ENCODE data around the gene ZFYVE21. TPM values are rescaled to one million over a fixed set of nuclear protein-coding genes. Genes with fewer than 3 reads are reported as not detected.
"Not testable (repeated sequence)": the region's sequence is repeated elsewhere in the genome, so short reads cannot be mapped to it uniquely, and the experiment has no call there.

Gene ZFYVE21
- total RNA-seq, 1 experiment from 2014 or later: 31.3 TPM

DNA sequence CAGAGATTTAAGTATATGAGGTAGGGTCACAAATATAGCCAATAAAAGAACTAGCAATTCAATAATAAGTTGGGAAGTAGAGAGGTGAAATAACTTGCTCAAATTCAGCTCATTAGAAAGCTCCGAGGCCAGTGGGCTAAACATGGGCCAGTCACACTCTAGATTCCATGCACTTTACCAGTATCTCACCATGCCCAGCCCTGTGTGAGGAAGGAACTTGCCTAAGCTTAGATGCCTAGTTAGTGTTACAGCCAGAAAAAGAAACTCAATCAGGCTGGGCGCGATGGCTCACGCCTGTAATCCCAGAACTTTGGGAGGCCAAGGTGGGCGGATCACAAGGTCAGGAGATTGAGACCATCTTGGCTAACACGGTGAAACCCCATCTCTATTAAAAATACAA lies 60.7 kb downstream of the ZFYVE21 start:
- H3K9ac ChIP-seq (ENCODE audit: low read length); H3K27me3 ChIP-seq (ENCODE audit: insufficient read depth, low read length); H2AFZ ChIP-seq (ENCODE audit: low read depth, low read length, poor library complexity, severe bottlenecking); H3K4me1 ChIP-seq (ENCODE audit: control insufficient read depth in 1 of 2, insufficient read depth in 2 of 2, low read length in 2 of 2); ATAC-seq; H4K20me1 ChIP-seq (ENCODE audit: insufficient read depth); RAD21 ChIA-PET (ENCODE audit: low non-redundant PET in 1 of 2, low total read pairs in 2 of 2, uncharacterized antibody in 2 of 2, unreplicated experiment in 2 of 2); CTCF ChIA-PET; H3K36me3 ChIP-seq (ENCODE audit: control insufficient read depth in 1 of 2, insufficient read depth in 2 of 2, low read length in 2 of 2); H3K9me2 ChIP-seq (ENCODE audit: insufficient read depth); BruUV-seq (replicated peaks); POLR2A ChIA-PET; H3K4me2 ChIP-seq (ENCODE audit: low read length); DNase-seq (ENCODE audit: low read depth, low spot score); H3K4me3 ChIP-seq (replicated peaks in 1 of 2; ENCODE audit: low read depth in 1 of 2, low read length in 2 of 2); H3K27ac ChIP-seq (ENCODE audit: low read depth, low read length); intact Hi-C loops (cut with micrococcal nuclease); H3K79me2 ChIP-seq (ENCODE audit: insufficient read depth, low read length); H3K9me3 ChIP-seq (ENCODE audit: control insufficient read depth in 1 of 2, insufficient read depth in 1 of 2, low read depth in 1 of 2, low read length in 2 of 2): not testable (repeated sequence)

DNA sequence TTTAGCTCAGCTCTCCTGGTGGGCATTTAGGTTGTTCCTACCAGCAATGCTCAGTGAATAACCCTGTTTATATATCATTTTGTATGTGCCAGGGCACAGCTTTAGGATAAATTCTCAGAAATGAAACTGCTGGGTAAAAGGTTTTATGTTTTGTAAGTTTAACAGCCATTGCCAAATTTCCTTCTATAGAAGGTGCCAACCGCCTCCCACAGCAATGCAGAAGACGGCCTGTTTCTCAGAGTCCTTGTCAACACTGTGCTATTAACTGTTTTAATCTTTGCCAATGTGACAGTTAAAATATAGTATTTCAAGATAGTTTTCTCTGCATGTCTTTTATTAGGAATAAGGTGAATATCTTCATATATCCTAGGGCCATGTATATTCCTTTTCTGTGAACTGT lies 66.8 kb downstream of the ZFYVE21 start:
- Histone ChIP-seq H2AFZ (ENCODE audit: low read depth, low read length, poor library complexity, severe bottlenecking) (no peak overlapping the region), H3K27ac (ENCODE audit: low read depth, low read length) (no peak overlapping the region), H3K79me2 (ENCODE audit: insufficient read depth, low read length) (no peaks in the 10 kb centered on the region), H3K4me2 (ENCODE audit: low read length) (no peak overlapping the region), H3K4me1 (ENCODE audit: control insufficient read depth in 1 of 2, insufficient read depth in 2 of 2, low read length in 2 of 2) (no peaks in the 10 kb centered on the region), H3K36me3 (ENCODE audit: control insufficient read depth in 1 of 2, insufficient read depth in 2 of 2, low read length in 2 of 2) (no peaks in the 10 kb centered on the region), H3K27me3 (ENCODE audit: insufficient read depth, low read length) (no peaks in the 10 kb centered on the region), H4K20me1 (ENCODE audit: insufficient read depth) (no peaks in the 10 kb centered on the region), H3K9me3 (ENCODE audit: control insufficient read depth in 1 of 2, insufficient read depth in 1 of 2, low read depth in 1 of 2, low read length in 2 of 2) (no peaks in the 10 kb centered on the region), H3K9me2 (ENCODE audit: insufficient read depth) (no peaks in the 10 kb centered on the region), H3K9ac (ENCODE audit: low read length) (no peak overlapping the region), H3K4me3 (replicated peaks in 1 of 2; ENCODE audit: low read depth in 1 of 2, low read length in 2 of 2) (no peak overlapping the region)
- ChIA-PET CTCF (no interaction called here), RAD21 (ENCODE audit: low non-redundant PET in 1 of 2, low total read pairs in 2 of 2, uncharacterized antibody in 2 of 2, unreplicated experiment in 2 of 2) (no interaction called here), POLR2A (no interaction called here)
- ATAC-seq (no peak), DNase-seq (ENCODE audit: low read depth, low spot score) (no peak)
- no TSS peak for BruUV-seq (replicated peaks)
- intact Hi-C loops (cut with micrococcal nuclease): no loop called here
- TF ChIP-seq SIN3A (IDR thresholded peaks at IDR 0.05; ENCODE audit: low read depth) (no peak), CBX3 (IDR thresholded peaks at IDR 0.05; ENCODE audit: low read depth) (no peak), POLR2AphosphoS5 (IDR thresholded peaks at IDR 0.05; ENCODE audit: low read depth, low read length) (no peak), EGR1 (IDR thresholded peaks at IDR 0.05; ENCODE audit: low read depth) (no peak), ZFX (IDR thresholded peaks at IDR 0.05) (no peak), CEBPB (IDR thresholded peaks at IDR 0.05; ENCODE audit: low read depth) (no peak), SRF (IDR thresholded peaks at IDR 0.05; ENCODE audit: low read depth) (no peak), EZH2phosphoT487 (IDR thresholded peaks at IDR 0.05; ENCODE audit: borderline replicate concordance) (no peak), SP1 (IDR thresholded peaks at IDR 0.05; ENCODE audit: low read depth) (no peak), ZNF274 (IDR thresholded peaks at IDR 0.05; ENCODE audit: low read depth, low read length) (no peak)
- TF ChIP-seq, protein P1, sequence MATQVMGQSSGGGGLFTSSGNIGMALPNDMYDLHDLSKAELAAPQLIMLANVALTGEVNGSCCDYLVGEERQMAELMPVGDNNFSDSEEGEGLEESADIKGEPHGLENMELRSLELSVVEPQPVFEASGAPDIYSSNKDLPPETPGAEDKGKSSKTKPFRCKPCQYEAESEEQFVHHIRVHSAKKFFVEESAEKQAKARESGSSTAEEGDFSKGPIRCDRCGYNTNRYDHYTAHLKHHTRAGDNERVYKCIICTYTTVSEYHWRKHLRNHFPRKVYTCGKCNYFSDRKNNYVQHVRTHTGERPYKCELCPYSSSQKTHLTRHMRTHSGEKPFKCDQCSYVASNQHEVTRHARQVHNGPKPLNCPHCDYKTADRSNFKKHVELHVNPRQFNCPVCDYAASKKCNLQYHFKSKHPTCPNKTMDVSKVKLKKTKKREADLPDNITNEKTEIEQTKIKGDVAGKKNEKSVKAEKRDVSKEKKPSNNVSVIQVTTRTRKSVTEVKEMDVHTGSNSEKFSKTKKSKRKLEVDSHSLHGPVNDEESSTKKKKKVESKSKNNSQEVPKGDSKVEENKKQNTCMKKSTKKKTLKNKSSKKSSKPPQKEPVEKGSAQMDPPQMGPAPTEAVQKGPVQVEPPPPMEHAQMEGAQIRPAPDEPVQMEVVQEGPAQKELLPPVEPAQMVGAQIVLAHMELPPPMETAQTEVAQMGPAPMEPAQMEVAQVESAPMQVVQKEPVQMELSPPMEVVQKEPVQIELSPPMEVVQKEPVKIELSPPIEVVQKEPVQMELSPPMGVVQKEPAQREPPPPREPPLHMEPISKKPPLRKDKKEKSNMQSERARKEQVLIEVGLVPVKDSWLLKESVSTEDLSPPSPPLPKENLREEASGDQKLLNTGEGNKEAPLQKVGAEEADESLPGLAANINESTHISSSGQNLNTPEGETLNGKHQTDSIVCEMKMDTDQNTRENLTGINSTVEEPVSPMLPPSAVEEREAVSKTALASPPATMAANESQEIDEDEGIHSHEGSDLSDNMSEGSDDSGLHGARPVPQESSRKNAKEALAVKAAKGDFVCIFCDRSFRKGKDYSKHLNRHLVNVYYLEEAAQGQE (IDR thresholded peaks at IDR 0.05; ENCODE audit: low read depth): no peak
- TF ChIP-seq, protein P2, sequence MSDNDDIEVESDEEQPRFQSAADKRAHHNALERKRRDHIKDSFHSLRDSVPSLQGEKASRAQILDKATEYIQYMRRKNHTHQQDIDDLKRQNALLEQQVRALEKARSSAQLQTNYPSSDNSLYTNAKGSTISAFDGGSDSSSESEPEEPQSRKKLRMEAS (IDR thresholded peaks at IDR 0.05): no peak
